ENCODE results near the gene MTR.

The MTR gene

DNA sequence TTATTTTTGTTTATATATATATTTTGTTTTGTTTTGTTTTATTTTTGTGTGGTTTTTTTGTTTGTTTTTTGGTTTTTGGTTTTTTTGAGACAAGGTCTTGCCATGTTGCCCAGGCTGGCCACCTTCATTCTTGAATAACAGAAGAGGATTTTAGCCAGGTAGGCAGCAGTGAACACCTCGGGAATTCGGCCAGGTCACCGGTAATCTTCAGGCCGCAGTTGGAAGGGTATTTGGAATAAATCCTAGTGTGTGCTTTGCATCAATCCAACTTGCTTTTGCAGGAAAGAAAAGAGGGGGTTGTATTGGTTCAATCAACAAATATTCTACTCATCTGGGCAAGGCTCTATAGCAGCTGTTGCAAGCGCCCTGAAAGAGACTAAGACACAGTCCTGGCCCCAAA lies 155.3 kb downstream of the MTR start:
- no peak for TF ChIP-seq CTCF (IDR thresholded peaks at IDR 0.05; ENCODE audit: extremely low read depth, missing control alignments)
- no peak for DNase-seq (ENCODE audit: low spot score)

- no peak for TF ChIP-seq CTCF (IDR thresholded peaks at IDR 0.05; ENCODE audit: extremely low read depth, missing control alignments)
- no peak for DNase-seq (ENCODE audit: low spot score)
Observed at GRCh38 chr1:236951672-236952071, 156.6 kb downstream of the MTR start.

DNA sequence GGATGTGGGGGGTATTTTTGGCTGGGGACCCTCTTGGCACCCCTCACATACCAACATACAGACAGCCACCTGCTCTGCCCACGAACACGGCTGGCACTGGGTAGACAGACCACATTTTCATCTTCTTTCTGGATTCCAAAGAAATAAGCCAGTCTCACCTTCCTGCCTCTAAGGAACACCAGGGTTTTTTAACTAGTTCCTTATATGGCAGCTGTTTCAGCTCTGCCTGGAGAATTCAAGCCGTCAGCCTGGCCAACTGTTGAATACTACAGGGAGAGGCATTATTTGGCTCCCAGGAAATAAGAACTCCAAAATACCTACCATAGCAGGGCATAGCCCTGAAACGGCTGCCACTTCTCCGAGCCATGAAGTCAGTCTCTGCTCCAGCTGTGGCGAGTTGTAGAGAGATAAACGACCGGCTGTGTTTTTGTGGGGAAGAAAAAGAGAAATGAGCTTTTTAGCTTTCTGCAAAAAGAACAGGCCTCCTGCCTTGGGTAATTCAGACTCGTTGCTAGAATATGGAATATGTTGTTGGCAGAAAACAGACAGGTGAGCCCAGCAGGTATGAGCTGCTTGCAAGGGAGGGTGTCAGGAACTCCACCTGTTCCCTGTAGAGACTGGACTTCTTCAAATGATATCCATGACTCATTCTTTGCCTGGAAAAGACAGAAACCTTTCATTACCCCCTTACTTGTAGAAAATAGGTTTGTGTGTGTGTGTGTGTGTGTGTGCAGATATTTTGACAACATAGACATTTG lies 157.3 kb downstream of the MTR start:
- no peak for DNase-seq (ENCODE audit: low spot score)
- TF ChIP-seq CTCF (IDR thresholded peaks at IDR 0.05; ENCODE audit: extremely low read depth, missing control alignments): no peak

GRCh38 chr1:236953151-236953700 lies 158.1 kb downstream of the MTR start:
- TF ChIP-seq CTCF (IDR thresholded peaks at IDR 0.05; ENCODE audit: extremely low read depth, missing control alignments): no peak
- DNase-seq (ENCODE audit: low spot score): no peak
